Testis (tissue), 2 donors: Measurements from ENCODE around the gene UGT1A8.
"Not testable (repeated sequence)": the region's sequence is repeated elsewhere in the genome, so short reads cannot be mapped to it uniquely, and the experiment has no call there.

Source experiments
- CTCF ChIP-seq, 3 experiments: fragments of 450-650 bp in 2 of 3; fragments of 200-600 bp in 1 of 3; sonication (generic) in 1 of 3; IDR thresholded peaks; one replicate each; pipeline ENCODE4 v1.5.1; 2016 to 2019; ENCODE audit warnings: antibody characterized with exemption in 3 of 3, mild to moderate bottlenecking in 2 of 3, moderate library complexity in 1 of 3
- POLR2A ChIP-seq: fragments of 450-650 bp; IDR thresholded peaks from one replicate; pipeline ENCODE4 v1.6.1; 2017; ENCODE audit warnings: antibody characterized with exemption, mild to moderate bottlenecking, moderate library complexity

GRCh38 chr2:233592706-233593105 lies 24.7 kb upstream of the UGT1A8 start:
- not testable (repeated sequence) for TF ChIP-seq CTCF (IDR thresholded peaks at IDR 0.05); POLR2A
